Activated T-cell treated with anti-CD3 and anti-CD28 coated beads for 1 hour (primary cell): Measurements from ENCODE around the gene RXRG.
A peak's percentile ranks its signal among the peaks of the same experiment; 100 is the strongest.

Source experiments
- DNase-seq: peaks from one replicate; pipeline ENCODE4 v3.0.0-alpha.2; 2020; ENCODE audit warnings: low read depth

RXRG gene

DNA sequence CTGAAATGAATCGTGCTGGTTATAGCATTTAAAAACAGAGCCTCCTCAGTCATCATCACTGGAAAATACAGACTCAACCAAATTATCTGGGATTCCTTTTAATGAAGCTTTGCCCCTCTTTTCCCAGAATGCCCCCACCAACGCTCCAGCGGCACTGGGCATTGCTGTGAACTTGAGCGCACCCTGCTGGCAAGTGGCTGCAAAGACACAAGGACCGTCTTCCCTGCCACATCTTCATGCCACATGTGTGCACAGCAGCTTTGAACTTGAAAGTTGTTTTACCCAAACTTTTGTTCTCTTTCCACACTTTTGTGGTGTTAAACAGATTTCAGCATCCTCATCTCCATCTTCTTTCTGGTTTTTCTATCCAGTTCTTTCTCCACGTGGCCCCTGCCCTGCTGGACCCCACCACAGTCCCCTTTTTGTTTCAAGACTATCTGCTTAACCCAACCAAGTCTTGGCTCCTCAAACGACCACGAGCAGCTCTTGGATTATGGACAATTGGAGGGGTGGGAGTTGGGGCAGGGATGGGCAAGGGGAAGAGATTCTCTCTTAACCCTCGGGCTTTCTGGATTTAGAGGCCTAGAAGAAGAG, 75.6 kb downstream of the RXRG start:
- peak; percentile 46 for DNase-seq

DNA sequence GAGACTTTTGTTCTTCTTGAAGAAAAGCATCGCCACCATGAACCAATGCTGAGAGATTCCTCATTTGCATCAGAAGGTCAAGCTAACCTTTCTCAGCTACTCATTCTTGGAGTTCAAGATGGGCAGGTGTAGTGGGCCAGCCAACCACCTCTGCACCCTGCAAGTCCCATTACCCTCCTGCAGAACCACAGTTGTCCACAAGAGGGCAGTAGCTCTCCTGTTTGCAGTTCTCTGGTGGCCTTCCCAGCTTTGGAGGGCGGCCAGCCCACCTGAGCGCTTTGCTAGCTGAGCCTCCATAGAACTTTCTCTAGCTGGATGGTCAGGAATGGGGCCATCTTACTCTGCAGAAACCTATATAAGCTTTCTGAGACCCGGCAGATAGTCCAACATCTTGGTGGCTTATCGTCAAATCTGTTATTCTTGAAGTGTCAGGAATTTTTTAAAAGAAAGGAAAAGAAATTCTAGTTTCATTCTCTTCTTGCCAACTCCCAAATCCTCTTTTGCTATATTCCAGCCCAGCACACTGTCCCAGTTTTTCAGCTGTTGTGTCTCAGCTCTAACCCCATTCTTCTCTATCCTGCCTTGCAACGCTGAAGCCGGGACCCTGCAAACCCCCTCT, 77.4 kb downstream of the RXRG start:
- peak; percentile 70 for DNase-seq

DNA sequence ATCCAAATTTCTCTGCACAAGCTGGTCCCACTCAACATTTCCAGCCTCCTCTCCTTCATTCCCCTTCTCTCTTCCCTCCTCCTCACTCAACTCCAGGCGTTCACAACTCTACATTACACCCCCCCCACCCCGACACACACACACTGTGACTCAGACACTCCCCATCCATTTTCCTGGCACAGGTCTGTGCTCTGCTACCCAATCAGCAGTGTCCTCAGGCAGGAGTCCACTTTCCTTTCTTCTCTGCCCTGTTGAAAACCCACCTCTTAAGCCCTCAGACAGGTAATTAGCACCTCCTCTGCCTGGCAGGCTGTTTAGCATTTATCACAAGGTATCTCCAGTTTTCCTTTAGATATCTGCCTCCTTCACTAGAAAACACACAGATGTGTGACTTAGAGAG, 79.6 kb downstream of the RXRG start:
- no peak for DNase-seq

DNA sequence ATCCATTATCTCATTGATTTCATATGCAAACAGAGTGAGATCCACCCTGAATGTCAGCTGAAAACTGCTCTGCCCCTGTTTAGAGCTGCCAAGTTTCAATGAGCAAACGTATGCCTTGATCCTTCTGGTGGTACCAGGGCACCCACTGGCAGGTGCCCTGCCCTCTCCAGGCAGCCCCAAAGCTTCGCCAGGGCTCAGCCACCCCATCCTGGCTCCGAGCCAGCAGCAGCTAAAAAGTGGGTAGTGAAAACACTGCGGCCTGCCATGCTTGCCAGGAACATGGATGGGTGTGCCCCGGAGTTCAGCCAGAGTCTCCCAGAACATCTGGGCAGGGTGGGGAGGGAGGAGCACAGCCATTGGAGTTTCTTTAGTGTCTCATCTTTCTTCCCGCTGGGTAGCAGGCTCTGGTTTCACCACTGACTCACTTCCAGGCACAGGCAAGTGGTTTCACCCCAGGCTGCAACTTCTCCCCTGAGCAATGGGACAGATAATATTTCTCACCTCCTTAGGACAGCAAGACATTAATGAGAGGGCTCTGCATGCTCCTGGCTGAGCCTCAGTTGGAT, 80.3 kb downstream of the RXRG start:
- no peak for DNase-seq

DNA sequence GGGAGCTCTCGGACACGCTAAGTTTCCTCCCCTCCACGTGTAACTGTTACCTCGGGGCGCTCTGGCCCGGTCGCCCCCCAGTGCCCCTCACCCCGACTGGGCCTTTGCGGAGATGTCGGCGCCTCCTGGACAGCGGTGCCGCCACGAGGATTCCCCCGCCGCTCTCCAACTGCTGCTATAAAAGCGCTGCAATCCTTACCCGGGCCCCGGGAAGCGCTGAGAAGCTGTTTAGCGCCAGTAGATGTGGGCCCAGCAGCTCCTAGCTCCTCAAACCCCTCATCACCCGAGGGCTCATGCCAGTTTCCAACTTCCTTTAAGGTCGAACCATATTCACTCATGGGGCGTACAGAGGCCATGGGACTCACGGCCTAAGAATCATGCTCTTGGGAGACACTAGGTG, 88.0 kb downstream of the RXRG start:
- no peak for DNase-seq

DNA sequence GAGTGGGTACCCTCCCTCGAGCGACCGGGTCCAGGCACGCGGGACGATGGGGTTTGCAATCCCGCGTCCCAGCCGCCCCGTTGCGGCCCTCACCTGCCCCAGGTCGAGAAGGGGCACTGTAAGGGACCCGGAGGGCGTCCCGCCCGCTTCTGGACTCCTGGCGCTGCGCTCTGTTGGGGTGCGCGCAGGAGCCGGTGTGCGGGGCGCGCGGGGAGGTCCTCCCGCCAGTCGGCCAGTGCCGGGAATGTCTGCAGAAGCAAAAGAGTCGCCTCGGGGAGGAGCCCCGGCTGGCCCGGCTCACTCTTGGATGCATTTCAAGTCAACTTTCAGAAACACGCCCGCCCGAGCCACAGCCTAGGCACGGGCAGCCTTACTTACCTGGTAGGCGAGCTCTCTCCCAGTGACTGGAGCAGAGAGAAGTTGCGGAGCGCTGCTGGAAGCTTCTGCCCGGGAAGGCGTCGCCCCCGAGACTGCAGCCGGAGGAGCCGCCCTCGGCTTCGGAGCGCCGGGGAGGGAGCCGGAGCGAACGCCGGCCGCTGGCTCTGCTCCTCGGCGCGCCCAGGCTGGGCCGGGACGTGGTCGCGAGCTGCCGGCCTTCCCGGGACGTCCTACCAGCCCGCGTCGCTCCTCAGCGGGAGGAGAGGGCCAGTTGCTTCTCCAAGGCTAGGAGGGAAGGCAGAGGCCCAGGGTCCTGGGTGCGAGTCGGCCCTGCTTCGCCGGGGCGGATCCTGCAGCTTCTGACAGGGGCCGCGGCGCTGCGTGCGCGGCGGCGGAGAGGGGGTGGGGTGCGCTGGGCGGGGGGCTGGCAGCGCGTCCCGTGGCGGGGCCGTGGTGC, 88.7 kb downstream of the RXRG start, which contains the start of gene LMX1A:
LMX1A (minus strand) TSS at position 739 of the 835 bp plus-strand sequence. CDS start 1,156 bp downstream, outside the sequence.
- DNase-seq: no peak

DNA sequence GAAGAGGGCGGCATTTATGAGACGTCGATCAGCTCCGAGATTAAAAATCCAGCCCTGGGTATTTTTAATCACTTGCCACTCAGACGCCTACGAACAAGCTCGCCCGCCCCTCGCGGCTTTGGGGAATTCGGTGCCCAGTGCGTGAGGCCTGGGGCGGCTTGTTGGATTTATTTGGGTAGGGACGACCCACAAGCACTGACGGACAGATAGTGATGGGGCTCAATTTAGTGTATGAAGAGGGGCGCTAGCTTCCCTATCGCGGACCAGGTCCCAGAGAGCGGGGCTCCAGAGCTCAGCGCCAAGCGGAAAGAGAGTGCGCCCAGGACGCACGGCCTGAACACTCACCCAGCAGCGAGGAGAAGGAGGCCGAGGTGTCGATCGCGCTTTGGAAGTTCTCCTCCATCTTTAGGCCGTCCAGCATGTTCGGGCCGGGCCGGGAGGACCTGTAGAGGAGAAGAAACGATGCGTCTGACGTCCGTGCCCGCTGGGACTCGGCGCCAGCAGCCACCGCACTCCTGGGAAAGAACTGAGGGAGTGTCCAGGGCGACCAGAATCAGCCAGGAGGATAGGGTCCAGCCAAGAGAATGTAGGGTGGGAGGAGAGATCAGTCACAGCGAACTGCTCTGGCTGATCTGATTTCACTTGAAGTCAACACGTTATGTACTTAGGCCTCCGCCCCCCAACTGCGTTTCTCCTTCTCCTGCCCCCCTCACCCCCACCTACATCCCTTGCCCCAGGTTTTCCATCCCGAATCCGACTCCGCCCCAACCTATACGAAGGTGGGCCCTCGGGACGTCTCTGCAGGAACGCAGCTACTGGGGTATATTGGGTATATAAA, 89.6 kb downstream of the RXRG start:
- DNase-seq: no peak

DNA sequence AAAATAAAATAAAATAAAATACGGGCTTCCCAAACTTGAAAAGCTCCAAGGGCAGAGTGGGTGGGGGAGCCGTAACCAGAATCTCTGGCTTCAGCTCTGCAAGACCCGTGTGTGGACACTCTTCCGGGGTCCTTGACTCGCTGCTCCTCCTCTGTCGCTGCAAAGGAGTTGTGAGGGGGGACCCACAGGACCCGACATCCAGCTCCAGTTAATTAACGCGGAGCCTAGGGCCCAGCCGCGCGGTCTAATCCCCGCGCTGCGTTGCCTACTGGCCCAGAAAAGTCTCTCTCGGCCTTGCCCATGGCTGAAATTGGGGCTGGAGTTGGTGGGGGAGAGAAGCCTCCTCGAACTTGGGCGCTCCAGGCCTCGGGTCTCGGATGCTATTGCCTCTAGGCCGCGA, 90.2 kb downstream of the RXRG start:
- no peak for DNase-seq

DNA sequence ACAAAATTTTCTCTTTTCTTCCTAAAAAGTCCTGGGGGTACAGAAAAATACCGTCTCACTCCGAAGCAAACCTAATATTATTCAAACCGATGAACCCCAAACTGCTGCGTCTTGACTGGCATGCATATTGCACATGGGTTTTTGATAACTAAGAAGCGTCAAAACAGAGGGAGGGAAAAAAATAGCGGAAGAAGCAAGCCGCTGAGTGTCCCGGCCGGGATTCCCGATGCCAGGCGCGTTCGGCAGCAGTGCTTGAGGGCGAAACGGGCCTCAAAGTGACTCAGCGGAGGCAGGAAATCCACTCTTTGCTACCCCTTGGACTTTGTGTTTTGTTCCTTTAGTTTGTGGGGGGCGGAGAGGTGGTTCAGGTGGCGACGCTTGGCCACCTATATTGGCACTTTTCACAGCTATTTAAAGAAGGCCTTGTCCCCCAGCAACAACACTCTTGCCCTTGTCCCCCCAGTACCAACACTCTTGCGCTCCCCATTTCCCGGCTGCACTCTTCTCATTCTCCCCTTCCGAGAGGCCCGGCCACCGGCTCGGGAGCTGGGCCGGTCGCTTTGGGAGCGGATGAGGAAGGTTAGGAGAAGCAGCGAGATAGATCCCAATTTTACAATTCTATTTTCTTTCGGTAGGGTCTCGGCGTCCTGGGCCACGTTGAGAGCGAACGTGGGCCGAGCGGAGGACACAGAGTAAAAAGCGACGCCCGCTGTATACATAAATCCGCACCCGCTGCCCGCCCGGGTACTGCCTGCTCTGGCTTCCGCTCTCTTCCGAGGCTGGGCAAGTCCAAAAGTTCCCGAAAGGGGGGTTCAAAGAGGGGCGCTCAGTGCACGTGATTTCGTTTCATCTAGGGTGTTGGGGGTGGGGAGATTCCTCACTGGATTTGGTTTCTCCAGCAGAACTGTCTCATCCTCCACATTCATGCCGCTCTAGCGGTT, 90.9 kb downstream of the RXRG start:
- no peak for DNase-seq

DNA sequence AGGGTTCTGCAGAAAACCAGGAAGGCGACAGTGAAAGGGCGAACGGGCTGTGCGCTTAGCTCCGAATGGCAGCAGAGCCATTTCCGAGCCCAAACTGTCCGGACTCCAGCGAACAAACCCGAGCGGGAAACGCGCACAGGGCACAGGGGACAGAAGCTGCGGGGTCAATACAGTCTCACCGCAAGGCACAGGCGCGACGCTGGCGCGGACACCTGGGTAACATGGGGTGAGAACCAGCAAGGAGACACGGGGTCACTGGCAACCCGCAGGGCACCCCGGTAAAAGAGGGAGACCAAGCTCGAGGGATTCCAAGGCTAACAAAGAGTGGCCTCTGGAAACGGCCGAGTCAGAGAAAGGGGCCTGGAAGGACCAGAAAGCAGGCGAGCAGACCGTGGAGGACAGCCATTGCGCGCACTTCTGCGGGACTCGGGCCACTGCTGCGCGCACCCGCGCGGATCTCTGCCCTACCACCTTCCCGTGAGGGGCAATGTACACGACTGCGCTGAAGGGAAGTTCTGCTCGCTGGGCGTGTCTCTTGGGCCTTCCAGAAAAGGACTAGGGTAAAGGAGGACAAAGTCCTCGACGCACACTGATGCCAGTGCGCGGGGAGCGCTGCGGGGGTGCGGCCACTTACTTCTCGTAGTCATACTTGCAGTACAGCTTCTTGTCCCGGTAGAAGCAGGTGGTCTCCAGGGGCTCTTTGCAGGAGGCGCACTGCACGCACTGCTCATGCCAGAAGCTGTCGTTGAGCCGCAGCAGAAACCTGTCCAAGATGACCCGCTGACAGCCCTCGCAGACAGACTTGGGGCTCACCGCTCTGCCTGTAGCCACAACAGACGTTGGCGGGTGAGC, 92.3 kb downstream of the RXRG start:
- DNase-seq: no peak

DNA sequence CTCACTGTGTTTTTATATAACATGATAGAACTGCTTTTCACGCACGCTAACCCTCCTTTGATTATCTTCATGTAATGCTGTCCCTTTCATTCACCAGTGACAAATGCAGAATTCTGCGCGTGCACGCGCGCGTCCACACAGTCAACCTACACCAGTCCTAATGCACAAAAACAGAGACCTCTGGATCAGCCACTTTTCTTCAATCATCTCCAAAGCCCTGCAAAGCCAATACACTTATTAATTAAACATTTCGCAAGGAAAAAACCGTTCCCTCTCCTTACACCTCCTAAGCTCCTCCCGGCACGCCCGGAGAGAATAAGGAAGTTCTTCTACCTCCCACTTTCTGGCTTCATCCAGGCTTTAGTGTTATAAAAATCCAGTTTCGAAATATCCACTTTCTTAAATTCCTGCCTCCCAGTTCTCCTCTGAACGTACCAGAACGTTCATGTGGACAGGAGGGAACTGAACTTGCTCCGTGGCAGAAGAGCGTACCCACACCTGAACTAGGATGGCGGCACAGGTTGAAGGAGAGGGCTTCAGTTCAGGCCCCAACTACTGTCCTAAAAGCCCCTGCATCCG, 93.0 kb downstream of the RXRG start:
- DNase-seq: no peak
